ENCODE measurements around the gene RRM2. TPM values are rescaled to one million over a fixed set of nuclear protein-coding genes. Genes with fewer than 3 reads are reported as not detected.

RRM2 gene
- total RNA-seq, 4 donors from 2014 or later, result 6.7 to 139 (median 20.5) TPM

DNA sequence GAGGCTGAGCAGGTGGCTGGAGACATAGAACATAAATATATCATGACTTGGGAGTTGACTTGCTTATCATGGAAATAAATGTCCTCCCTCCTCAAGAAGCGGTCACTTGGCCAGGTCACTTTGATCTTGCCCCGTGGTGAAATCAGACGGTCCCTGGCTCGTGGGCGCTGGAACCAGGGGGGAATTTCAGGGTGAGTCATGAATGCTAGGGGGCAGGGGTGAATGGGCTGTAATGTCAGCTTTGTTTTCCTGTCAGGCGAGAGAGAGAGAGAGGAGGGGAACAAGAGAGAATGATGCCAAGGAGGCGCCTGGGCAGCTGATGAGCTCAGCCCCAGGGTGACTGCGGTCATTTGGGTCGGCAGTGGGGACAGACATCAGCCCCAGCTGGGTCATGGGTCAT, 47.7 kb downstream of the RRM2 start:
- H3K4me1 ChIP-seq, result no peaks in the 10 kb centered on the region
- no peak for DNase-seq

DNA sequence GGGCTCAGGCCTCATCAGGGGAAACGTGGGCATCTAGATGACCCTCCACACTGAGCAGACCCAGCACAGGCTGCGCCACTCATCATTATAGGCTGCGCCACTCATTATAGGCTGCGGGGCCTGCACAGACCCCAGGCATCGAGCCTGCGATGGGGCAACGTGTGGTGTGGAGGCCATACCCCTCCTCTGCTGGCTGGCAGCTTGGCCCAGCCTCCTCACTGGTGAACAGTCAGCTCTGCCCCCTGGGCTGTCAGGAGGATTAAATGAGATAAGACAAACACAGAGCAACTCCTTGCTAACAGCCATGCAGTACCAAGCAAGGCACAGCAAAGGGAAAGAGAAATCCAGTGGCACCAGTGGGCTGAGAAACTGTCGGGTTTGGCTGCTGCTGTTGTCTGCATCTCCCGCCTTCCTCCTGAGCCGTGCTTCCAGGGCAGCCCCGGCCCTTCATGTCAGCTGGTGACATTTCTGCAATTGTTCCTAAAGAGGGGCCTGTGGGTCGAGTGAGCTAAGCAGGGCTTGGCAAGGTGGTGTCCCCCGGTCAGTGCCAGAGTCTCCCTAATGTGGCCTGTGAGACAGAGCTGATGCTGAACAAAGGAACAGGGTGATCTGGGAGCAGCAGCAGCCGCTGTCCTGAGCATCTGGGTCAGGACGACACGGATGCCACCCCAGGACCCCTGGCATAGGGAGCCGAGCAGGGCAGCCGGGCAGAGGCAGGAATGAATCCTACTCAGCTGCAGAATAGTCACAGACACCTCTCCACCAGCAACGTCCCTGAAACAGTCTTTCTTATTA, 48.7 kb downstream of the RRM2 start:
- Histone ChIP-seq H3K9me3 (no peaks in the 10 kb centered on the region), H3K27ac (no peak overlapping the region), H3K4me1 (no peaks in the 10 kb centered on the region), H3K36me3 (no peaks in the 10 kb centered on the region), H3K27me3 (no peaks in the 10 kb centered on the region), H3K4me3 (no peak overlapping the region)
- no peak for DNase-seq
- no peak for TF ChIP-seq POLR2A (IDR thresholded peaks at IDR 0.05)
- TF ChIP-seq, protein P1, sequence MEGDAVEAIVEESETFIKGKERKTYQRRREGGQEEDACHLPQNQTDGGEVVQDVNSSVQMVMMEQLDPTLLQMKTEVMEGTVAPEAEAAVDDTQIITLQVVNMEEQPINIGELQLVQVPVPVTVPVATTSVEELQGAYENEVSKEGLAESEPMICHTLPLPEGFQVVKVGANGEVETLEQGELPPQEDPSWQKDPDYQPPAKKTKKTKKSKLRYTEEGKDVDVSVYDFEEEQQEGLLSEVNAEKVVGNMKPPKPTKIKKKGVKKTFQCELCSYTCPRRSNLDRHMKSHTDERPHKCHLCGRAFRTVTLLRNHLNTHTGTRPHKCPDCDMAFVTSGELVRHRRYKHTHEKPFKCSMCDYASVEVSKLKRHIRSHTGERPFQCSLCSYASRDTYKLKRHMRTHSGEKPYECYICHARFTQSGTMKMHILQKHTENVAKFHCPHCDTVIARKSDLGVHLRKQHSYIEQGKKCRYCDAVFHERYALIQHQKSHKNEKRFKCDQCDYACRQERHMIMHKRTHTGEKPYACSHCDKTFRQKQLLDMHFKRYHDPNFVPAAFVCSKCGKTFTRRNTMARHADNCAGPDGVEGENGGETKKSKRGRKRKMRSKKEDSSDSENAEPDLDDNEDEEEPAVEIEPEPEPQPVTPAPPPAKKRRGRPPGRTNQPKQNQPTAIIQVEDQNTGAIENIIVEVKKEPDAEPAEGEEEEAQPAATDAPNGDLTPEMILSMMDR (IDR thresholded peaks at IDR 0.05), result no peak

More for the DNA sequence above, 47.7 kb downstream of the RRM2 start:
- Histone ChIP-seq H3K27ac (no peak overlapping the region), H3K36me3 (no peaks in the 10 kb centered on the region), H3K4me3 (no peak overlapping the region), H3K27me3 (no peaks in the 10 kb centered on the region), H3K9me3 (no peaks in the 10 kb centered on the region)
- no peak for TF ChIP-seq POLR2A (IDR thresholded peaks at IDR 0.05)
- TF ChIP-seq, protein P1 (IDR thresholded peaks at IDR 0.05), result no peak

DNA sequence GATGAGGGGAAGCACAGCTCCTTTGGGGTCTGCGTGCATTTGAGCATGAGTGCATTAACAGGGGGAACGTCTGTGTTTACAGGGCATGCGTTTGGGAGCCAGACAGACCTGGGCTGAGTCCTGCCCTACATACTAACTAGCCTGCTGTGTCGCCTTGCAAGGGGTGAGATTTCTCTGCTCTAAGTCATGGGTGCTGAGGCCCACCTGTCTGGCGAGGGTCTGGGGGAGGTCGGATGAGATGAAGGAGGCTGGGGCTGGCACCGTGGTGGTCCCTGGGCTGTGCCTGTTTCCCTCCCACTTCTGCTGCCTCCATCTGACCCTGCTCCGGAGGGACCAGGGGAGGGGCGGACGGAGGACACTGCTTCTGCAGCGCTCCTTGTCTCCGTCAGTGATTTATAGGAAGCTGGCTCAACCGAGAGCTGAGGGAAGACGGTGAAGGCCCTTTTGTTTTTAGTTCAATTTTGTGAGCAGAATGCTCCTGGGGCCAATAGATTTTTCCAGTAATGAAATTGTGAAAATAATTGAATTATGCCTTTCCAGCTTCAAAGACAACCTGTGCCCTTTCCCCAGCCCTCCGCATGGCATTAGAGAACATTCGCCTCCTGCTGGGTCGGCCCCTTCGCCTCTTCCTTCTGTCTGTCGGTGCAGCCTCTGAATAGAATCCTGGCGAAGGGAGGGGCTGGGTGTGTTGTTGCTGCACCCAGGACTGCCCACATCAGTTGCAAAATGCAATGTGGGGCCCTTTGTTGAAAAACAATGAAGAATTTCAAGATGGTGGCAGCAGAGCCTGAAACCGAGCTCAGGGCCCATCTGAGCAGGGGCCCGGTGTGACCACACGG, 49.7 kb downstream of the RRM2 start:
- no peaks in the 10 kb centered on the region for H3K36me3 ChIP-seq
- H3K27ac ChIP-seq, result no peak overlapping the region
- no peak for TF ChIP-seq POLR2A (IDR thresholded peaks at IDR 0.05)
- TF ChIP-seq, protein P1 (IDR thresholded peaks at IDR 0.05), result no peak
- H3K27me3 ChIP-seq, result no peaks in the 10 kb centered on the region
- DNase-seq, result no peak
- H3K9me3 ChIP-seq, result no peaks in the 10 kb centered on the region
- H3K4me1 ChIP-seq, result no peaks in the 10 kb centered on the region
- H3K4me3 ChIP-seq, result no peak overlapping the region

DNA sequence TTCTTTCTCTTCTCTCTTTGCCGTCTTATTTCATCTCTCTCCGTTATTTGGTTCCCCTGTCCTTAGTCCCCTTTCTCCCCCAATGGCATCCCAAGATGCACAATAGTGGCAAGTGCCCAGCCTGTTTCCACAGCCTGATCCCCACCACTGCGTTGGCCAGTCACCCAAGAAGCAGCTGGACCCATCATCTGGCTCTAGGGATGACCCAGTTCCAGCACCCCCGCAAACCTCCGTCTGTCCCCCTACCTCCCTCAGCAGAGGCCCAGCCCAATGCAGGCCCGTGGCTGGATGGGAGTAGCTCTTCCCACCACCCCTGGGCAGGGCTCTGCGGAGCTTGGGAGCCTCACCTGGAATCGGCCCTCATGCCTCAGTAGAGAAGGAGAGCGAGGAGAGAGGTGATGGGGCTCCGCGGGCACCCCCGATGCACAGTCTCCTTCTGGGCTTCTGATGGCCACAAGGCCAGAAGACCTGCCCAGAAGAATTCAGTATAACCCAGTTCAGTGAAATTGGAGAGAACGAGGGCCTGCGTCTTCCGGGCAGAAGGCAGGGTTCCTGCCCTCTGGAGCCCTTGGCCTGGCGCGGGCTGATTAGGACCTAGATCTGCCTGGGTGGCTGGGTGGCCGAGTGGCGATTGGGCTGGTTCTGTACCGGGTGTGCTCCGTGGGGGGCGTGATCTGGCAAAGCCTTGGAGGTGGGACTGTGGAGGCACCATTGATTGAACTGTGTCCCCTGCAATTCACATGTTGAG, 50.9 kb downstream of the RRM2 start:
- Histone ChIP-seq H3K36me3 (no peaks in the 10 kb centered on the region), H3K4me1 (no peaks in the 10 kb centered on the region), H3K27me3 (no peaks in the 10 kb centered on the region), H3K4me3 (no peak overlapping the region), H3K27ac (no peak overlapping the region), H3K9me3 (no peaks in the 10 kb centered on the region)
- TF ChIP-seq, protein P1 (IDR thresholded peaks at IDR 0.05), result no peak
- TF ChIP-seq POLR2A (IDR thresholded peaks at IDR 0.05), result no peak
- no peak for DNase-seq

DNA sequence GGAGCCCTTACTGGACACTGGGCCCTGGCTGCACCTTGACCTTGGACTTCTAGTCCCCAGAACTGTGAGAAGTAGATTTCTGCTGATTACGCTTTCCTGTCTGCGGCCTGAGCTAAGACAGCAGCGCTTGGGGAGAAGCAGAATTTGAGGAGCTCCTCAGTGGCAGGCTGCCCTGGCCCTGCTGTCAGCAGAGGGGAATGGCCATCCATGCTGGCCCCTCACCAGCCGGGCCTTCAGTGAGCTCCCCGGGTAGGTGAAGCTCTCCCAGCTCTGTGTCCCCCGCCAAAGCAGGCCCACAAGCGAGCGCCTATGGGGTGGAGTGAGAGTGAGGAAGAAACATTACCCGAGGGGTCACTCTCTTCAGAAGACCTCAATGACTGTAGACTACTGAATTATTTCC, 51.6 kb downstream of the RRM2 start:
- Histone ChIP-seq H3K4me1 (no peaks in the 10 kb centered on the region), H3K27me3 (no peaks in the 10 kb centered on the region), H3K27ac (no peak overlapping the region), H3K36me3 (no peaks in the 10 kb centered on the region), H3K4me3 (no peak overlapping the region), H3K9me3 (no peaks in the 10 kb centered on the region)
- DNase-seq, result no peak
- TF ChIP-seq POLR2A (IDR thresholded peaks at IDR 0.05), result no peak
- TF ChIP-seq, protein P1 (IDR thresholded peaks at IDR 0.05), result no peak
